ENCODE measurements around the gene B3GAT3.

GRCh38 chr11:62611705-62612365 is 10.0 kb downstream of the B3GAT3 start:
- no peak for TF ChIP-seq CTCF (conservative IDR thresholded peaks at IDR 0.05 in 1 of 2, IDR thresholded peaks at IDR 0.05 in 1 of 2; ENCODE audit: extremely low read depth in 1 of 2, insufficient read depth in 1 of 2, low read depth in 1 of 2, low read length in 2 of 2)
- no peak for TF ChIP-seq EZH2 (IDR thresholded peaks at IDR 0.05; ENCODE audit: borderline replicate concordance, low read length)

Data from mammary epithelial cell (primary cell).